NCI-H1417 treated with DMSO at 0.1 percent for 48 hours (cell line): Measurements from ENCODE around the gene POLN.

Experiments
- DNase-seq: peaks from one replicate; lab custom pipeline; 2025; lab: John Stamatoyannopoulos, UW

POLN gene

DNA sequence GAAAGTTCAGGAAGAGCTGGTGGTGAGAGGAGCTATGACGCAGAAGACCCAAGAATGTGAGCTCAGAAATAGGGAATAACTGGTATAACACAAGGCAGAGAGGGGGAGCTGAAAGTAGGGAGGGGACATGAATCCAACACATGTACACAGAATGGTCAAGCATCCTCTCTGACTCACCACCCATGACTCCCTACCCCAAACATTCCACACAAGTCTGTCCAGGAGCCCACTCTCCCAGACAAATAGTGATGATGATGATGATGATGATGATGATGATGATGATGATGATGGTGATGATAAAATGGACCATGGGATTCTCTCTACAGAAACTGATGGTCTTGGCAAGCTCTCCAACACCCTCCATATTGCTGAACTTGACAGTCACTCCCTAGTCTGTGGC is 136.4 kb downstream of the POLN start:
- no peak for DNase-seq

GRCh38 chr4:2104556-2105345 is 137.2 kb downstream of the POLN start:
- DNase-seq, result no peak

DNA sequence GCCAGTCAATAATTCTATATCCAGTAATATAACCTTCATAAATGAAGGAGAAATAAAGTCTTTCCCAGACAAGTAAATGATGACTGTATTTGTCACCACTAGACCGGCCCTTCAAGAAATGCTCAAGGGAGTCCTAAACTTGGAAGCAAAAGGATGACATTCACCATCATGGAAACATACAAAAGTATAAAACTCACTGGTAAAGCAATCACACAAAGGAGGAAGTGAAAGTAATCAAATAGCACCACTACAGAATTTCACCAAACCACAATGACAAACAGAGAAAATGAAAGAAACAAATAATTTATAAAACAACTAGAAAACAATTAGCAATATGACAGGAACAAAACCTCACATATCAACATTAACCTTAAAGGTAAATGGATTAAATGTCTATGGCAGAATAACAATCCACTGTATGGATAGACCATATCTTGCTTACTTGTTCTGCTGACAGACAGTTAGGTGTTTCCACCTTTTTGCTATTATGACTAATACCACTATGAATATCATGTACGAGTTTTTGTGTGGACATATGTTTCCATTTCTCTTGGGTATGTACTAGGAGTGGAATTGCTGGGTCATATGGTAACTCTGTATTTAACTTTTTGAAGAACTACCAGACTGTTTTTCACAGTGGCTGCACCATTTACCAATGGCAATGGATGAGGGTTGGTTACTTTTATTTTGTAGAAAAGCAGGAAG is 137.9 kb downstream of the POLN start:
- DNase-seq, result no peak

- DNase-seq, result no peak
Observed at GRCh38 chr4:2103127-2103842, 138.6 kb downstream of the POLN start.

GRCh38 chr4:2102045-2102883 is 139.7 kb downstream of the POLN start:
- no peak for DNase-seq

- no peak for DNase-seq
Observed at GRCh38 chr4:2101346-2102044, 140.4 kb downstream of the POLN start.

GRCh38 chr4:2096073-2096609 is 145.8 kb downstream of the POLN start:
- no peak for DNase-seq

- no peak for DNase-seq
Observed at GRCh38 chr4:2095236-2096072, 146.5 kb downstream of the POLN start.

DNA sequence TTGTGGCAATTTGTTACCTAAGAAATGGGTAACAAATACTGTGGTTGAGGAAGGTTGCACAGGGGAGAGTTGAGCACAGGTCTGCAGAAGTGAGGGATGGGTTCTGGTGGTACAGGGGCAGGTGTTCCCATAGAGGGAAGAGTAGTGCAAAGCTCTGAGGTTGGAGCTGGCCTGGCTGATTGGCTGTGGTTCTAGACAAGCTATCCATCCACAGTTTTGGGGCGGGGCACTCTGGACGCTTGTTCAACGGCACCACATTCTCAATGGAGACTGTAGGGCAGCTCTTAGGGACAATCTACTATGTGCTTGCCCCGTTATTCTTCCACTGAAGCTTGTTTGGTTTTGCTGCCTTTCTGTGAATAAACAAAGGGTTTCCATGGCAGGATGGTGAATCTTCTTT is 147.4 kb downstream of the POLN start:
- no peak for DNase-seq

DNA sequence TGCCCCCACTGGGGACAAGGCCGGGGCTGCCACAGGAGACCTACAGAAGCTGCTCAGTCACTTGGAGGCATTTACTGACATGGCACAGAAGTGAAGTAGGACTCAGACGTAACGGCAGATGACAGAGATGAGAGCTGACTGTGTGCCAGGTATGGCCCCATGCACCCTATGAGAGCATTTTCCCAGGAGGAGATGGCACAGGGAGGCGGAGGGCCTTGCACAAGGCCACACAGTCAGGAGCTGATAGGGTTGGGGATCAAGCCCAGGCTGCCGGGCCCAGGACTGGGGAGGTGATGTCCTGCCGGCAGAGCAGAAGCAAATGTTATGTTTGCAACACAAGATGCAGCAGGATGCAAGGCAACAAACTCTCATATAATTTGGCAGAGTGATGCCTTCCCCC is 148.7 kb downstream of the POLN start:
- DNase-seq, result no peak

DNA sequence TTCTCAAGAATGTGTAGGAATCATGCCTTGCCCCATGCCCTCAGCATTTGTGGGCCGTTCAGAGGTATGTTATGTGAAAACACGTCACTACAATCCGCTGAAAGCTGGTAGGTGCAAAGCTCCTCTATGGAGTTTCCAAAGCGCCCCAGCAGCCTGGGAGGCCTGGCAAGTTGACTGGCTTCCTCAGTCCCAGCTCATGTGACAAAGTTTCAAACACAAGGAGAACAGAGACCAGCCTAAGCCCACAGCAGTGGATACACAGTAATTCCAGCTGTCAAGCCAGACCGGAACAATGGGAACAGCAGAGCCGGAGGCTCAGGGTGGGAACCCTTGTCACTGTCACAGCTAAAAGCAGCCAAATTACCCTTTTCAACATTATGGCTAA is 149.3 kb downstream of the POLN start:
- no peak for DNase-seq

DNA sequence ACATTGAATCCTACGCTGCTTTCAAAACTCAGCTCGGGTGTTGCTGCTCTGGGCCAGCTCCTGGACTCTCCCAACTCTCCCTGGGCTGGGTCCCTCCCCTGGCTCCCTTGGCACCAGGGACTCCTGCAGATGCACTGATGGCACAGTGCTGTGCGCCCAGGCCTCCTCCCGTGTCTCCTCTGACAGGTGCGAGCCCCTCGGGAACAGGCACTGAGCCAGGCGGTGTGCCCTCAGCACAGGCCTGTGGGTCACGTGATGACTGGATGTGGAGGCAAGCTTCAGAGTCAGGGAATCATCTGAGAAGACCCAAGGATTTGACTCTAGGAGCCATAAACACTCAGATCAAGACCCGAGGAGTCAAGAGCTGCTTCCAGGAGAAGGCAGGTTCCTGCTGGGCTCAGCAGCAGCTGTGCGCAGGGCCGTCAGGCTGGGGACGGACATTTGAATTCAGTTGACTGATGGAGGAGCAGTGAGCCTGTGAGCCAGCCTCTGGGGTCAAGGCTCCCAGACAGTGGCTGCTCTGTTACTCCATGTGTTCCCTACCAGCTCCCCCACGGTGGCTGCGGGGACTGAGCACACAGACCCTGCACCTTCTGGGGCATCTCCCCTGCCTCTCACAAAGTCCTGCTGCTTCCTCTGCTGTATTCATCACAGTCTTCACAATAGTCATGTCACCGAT is 149.8 kb downstream of the POLN start:
- DNase-seq, result no peak

DNA sequence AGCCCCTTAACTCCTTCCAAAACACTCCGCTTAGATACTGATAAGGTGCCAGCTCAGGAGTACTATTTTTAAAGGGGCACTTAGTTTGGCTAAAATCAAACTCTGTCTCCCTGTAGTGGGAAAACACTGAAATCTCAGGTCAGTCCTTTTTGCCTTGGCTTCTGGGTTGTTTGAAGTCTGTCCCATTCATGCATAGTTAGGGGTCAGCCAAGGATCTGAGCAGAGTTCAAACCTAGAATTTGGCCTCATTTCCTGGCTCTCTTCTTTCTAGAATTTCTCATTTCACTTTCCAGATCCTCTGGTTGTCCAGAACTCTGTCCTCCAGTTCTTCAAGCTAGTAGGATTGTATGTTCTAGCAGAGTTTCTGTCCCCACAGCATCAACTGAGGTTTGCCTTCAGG is 151.3 kb downstream of the POLN start:
- no peak for DNase-seq

DNA sequence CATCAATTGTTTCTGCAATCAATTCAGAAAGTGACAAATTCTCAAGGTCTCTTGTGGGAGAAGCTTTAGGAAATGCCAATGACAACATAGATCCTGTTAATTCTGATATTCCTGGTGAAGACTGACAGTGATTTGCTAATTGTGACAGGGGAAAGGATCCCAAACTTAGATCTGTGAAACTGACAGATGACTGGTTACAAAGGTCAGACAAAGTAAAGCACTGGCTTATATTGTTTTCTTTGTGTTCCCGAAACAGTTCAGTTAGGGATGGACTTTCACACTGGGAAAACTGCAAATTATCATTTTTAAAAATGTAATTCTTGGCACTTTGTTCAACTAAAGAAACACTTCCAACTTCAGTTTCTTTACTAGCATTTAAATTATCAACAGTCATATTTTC is 152.7 kb downstream of the POLN start:
- DNase-seq, result no peak

GRCh38 chr4:2087170-2087569 is 154.8 kb downstream of the POLN start:
- DNase-seq, result no peak

DNA sequence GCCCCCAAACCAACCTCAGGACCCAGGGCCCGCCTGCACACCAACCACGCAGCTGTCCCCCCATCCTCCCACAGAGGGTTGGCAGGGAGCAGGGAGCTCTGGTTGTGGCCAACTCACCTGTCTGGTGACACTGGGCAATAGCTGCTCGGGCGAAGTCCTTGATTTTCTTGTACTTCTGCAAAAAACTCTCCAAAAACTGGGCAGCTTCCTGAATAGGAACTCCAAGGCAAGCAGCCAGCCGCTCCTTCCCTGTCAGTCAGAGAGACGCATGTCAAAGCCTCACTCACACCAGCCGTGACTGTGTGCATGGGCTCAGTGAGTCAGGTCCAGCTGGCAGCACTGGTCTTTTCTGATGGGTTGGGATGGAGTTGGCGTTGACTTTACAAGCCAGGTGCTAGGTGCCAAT is 156.4 kb downstream of the POLN start:
- DNase-seq, result no peak

GRCh38 chr4:2084316-2084715 is 157.6 kb downstream of the POLN start:
- no peak for DNase-seq

DNA sequence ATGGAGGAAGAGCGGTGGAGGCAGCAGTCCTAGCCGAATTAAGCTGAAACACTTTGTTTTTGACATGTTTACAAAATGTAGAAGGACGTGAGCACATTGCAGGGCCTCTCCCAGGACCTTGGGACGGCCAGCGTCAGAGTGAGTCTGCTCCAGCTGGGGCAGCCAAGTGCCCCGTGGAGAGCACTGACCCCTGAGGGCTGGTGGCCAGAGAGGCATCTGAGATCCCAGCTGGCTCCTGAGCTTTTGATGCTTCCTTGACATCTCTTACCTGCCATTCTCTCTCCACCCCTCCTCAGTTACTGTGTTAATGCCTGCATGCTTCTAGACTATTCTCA is 158.1 kb downstream of the POLN start:
- no peak for DNase-seq

DNA sequence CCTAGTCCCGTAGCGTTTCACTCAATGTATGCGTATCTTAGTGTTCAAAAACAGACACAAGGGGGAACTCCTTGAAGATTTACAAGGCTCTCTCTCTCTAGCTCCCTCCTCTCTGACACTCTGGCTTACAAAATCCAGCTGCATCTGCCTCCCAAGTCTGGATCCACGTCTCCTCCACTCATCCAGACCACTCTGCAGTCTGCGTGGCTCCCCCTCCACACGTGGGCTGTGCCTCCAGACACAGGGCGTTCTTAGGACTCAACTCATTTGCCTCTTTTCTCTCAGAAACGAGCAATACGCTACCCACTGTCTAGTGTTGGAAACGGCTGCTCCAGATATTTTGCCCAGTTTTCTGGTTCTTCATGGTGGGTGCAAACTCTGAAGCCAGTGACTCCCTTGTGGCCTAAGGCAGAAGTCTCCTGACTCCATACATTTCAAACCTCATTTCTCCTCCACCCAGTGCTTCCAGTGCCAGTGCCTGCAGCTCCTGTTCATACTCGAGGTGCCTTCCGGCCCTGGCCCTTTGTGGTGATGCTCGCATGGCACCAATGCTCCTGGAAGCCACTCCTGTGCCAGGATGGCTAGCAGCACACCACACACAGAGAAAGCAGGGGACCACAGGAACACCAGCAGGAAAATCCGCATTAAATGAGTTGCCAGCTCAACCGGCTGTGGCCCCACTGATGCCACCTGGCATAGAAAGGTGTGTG is 158.7 kb downstream of the POLN start:
- no peak for DNase-seq
